H9 (cell line): ENCODE data around the gene OTUD6A. TPM values are rescaled to one million over a fixed set of nuclear protein-coding genes. Genes with fewer than 3 reads are reported as not detected.
A peak's percentile ranks its signal among the peaks of the same experiment; 100 is the strongest.

Experiments used
- DNase-seq: peaks from one replicate; pipeline ENCODE4 v3.0.0-alpha.2; 2017
- H2AFZ ChIP-seq: one replicate; pipeline ENCODE4 v1.6.1; 2013; ENCODE audit warnings: mild to moderate bottlenecking, low read length, control low read depth, moderate library complexity
- H2AK5ac ChIP-seq: 2 replicates; pipeline ENCODE4 v1.6.1; 2013; ENCODE audit warnings: low read length, control low read depth, mixed read lengths; ENCODE audit not compliant: insufficient read length
- H2BK120ac ChIP-seq: one replicate; pipeline ENCODE4 v1.6.1; 2013; ENCODE audit warnings: low read depth, mild to moderate bottlenecking, low read length, control low read depth, inconsistent platforms; ENCODE audit not compliant: poor library complexity, severe bottlenecking
- H2BK12ac ChIP-seq: 2 replicates; pipeline ENCODE4 v1.6.1; 2013; ENCODE audit warnings: low read length, control low read depth, mixed read lengths, low read depth; ENCODE audit not compliant: insufficient read length
- H2BK15ac ChIP-seq: 2 replicates; pipeline ENCODE4 v1.6.1; 2013; ENCODE audit warnings: low read depth, low read length, control low read depth
- H2BK20ac ChIP-seq: one replicate; pipeline ENCODE4 v1.6.1; 2013; ENCODE audit warnings: low read depth, mild to moderate bottlenecking, low read length, control low read depth, inconsistent platforms; ENCODE audit not compliant: poor library complexity, severe bottlenecking
- H2BK5ac ChIP-seq: 2 replicates; pipeline ENCODE4 v1.6.1; 2013; ENCODE audit warnings: low read length, control low read depth, mixed read lengths; ENCODE audit not compliant: insufficient read length
- H3K14ac ChIP-seq: 2 replicates; pipeline ENCODE4 v1.6.1; 2013; ENCODE audit warnings: low read length, control low read depth; ENCODE audit not compliant: insufficient read depth
- H3K18ac ChIP-seq: 2 replicates; pipeline ENCODE4 v1.6.1; 2013; ENCODE audit warnings: low read depth, mild to moderate bottlenecking, mixed read lengths, low read length, control low read depth; ENCODE audit not compliant: insufficient read length
- H3K23ac ChIP-seq: 2 replicates; pipeline ENCODE4 v1.6.1; 2013; ENCODE audit warnings: low read length, control low read depth, mixed read lengths, low read depth; ENCODE audit not compliant: insufficient read length
- H3K23me2 ChIP-seq: 2 replicates; pipeline ENCODE4 v1.6.1; 2013; ENCODE audit warnings: low read depth, mild to moderate bottlenecking, mixed read lengths, low read length, control low read depth; ENCODE audit not compliant: insufficient read length, poor library complexity, severe bottlenecking
- H3K27ac ChIP-seq: 2 replicates; pipeline ENCODE4 v1.5.1; 2013; ENCODE audit warnings: low read length, control low read depth, mixed read lengths, low read depth; ENCODE audit not compliant: insufficient read length
- H3K27me3 ChIP-seq: 2 replicates; pipeline ENCODE4 v1.6.1; 2013; ENCODE audit warnings: low read length, control low read depth, inconsistent platforms; ENCODE audit not compliant: insufficient read depth
- H3K4ac ChIP-seq: 2 replicates; pipeline ENCODE4 v1.6.1; 2013; ENCODE audit warnings: low read depth, mild to moderate bottlenecking, control low read depth, inconsistent platforms, low read length, moderate library complexity
- H3K4me1 ChIP-seq: 2 replicates; pipeline ENCODE4 v1.6.1; 2013; ENCODE audit warnings: low read length, control low read depth, inconsistent platforms; ENCODE audit not compliant: insufficient read depth
- H3K4me2 ChIP-seq: 2 replicates; pipeline ENCODE4 v1.6.1; 2013; ENCODE audit warnings: low read length, control low read depth, mixed read lengths; ENCODE audit not compliant: insufficient read length, insufficient read depth
- H3K56ac ChIP-seq: 2 replicates; pipeline ENCODE4 v1.6.1; 2013; ENCODE audit warnings: low read depth, mild to moderate bottlenecking, mixed read lengths, low read length, control low read depth; ENCODE audit not compliant: insufficient read length
- H3K79me1 ChIP-seq: 2 replicates; pipeline ENCODE4 v1.6.1; 2013; ENCODE audit warnings: low read depth, mild to moderate bottlenecking, moderate library complexity, low read length, control low read depth, inconsistent platforms; ENCODE audit not compliant: insufficient read depth, poor library complexity, severe bottlenecking
- H3K79me2 ChIP-seq: 2 replicates; pipeline ENCODE4 v1.6.1; 2013; ENCODE audit warnings: low read length, control low read depth, inconsistent platforms; ENCODE audit not compliant: insufficient read depth
- H3K9ac ChIP-seq: 2 replicates; pipeline ENCODE4 v1.6.1; 2013; ENCODE audit warnings: low read length, control low read depth, mixed read lengths; ENCODE audit not compliant: insufficient read length; ENCODE audit errors: extremely low read depth
- H3K9me3 ChIP-seq: one replicate; pipeline ENCODE4 v1.6.1; 2013; ENCODE audit warnings: low read depth, low read length, inconsistent platforms; ENCODE audit not compliant: control insufficient read depth
- H3T11ph ChIP-seq: one replicate; pipeline ENCODE4 v1.6.1; 2013; ENCODE audit warnings: mild to moderate bottlenecking, low read length, control low read depth, inconsistent platforms
- H4K20me1 ChIP-seq: one replicate; pipeline ENCODE4 v1.6.1; 2013; ENCODE audit not compliant: control insufficient read depth, insufficient read length, insufficient read depth
- H4K5ac ChIP-seq: 2 replicates; pipeline ENCODE4 v1.6.1; 2013; ENCODE audit warnings: low read depth, mild to moderate bottlenecking, mixed read lengths, low read length, control low read depth; ENCODE audit not compliant: insufficient read length
- H4K8ac ChIP-seq: replicated peaks from 2 replicates; pipeline ENCODE4 v1.6.1; 2013; ENCODE audit warnings: low read length, control low read depth, mixed read lengths, low read depth; ENCODE audit not compliant: insufficient read length
- H4K91ac ChIP-seq: 2 replicates; pipeline ENCODE4 v1.6.1; 2013; ENCODE audit warnings: low read depth, mild to moderate bottlenecking, moderate library complexity, mixed read lengths, low read length, control low read depth; ENCODE audit not compliant: insufficient read length
- H3K27ac Mint-ChIP-seq, 3 experiments: 2 replicates in 2 of 3; 3 replicates in 1 of 3; pipeline ENCODE4 v1.8.0; 2020 to 2021; ENCODE audit warnings: mixed read lengths in 3 of 3, mild to moderate bottlenecking in 1 of 3, moderate library complexity in 1 of 3
- H3K27me3 Mint-ChIP-seq: 2 replicates; pipeline ENCODE4 v1.8.0; 2021; ENCODE audit warnings: low read depth, mild to moderate bottlenecking, moderate library complexity, mixed read lengths
- H3K36me3 Mint-ChIP-seq, 3 experiments: 2 replicates in 2 of 3; 3 replicates in 1 of 3; pipeline ENCODE4 v1.8.0; 2020 to 2021; ENCODE audit warnings: low read depth in 3 of 3, mixed read lengths in 3 of 3; ENCODE audit not compliant: insufficient read depth in 1 of 3
- H3K4me1 Mint-ChIP-seq, 2 experiments: 2 replicates each; pipeline ENCODE4 v1.8.0; 2020; ENCODE audit warnings: mixed read lengths in 2 of 2
- H3K4me3 Mint-ChIP-seq, 2 experiments: 2 replicates in 1 of 2; 3 replicates in 1 of 2; pipeline ENCODE4 v1.8.0; 2020 to 2021; ENCODE audit warnings: mild to moderate bottlenecking in 2 of 2, mixed read lengths in 2 of 2, moderate library complexity in 1 of 2
- H3K9me3 Mint-ChIP-seq, 2 experiments: 2 replicates in 1 of 2; 3 replicates in 1 of 2; pipeline ENCODE4 v1.8.0; 2020; ENCODE audit warnings: mild to moderate bottlenecking in 2 of 2, mixed read lengths in 2 of 2, moderate library complexity in 1 of 2
- CTCF ChIP-seq: fragments of 200-600 bp; sonication (generic); conservative IDR thresholded peaks from 3 replicates; pipeline ENCODE4 v1.8.0; 2021; ENCODE audit warnings: antibody characterized with exemption, mild to moderate bottlenecking
- WGBS: extraction: QIAGEN DNeasy Blood & Tissue Kit; methylation state at CpG from one replicate; pipeline ENCODE4 v1.1.7; 2013; ENCODE audit warnings: missing lambda C conversion rate, low lambda C conversion rate, mixed read lengths; ENCODE audit not compliant: insufficient read length; ENCODE audit errors: extremely low coverage; 5-methylcytosine and 5-hydroxymethylcytosine counted together
- total RNA-seq: library from RNA; stranded (reverse); gene quantifications from 2 replicates; pipeline ENCODE4 v1.2.1, GENCODE V29; 2021

OTUD6A gene
- total RNA-seq, 1 experiment from 2014 or later = not detected

GRCh38 chrX:70066646-70067045, 4.4 kb downstream of the OTUD6A start:
- Histone ChIP-seq H4K20me1 (no peaks in the 10 kb centered on the region), H3K9ac (no peak overlapping the region), H3K23me2 (no peaks in the 10 kb centered on the region), H2BK15ac (no peak overlapping the region), H3K23ac (no peak overlapping the region), H4K5ac (no peak overlapping the region), H2AK5ac (no peak overlapping the region), H2BK12ac (no peak overlapping the region), H3K4ac (no peak overlapping the region), H3K14ac (no peak overlapping the region), H3K9me3 (peaks cover 17% of the 10 kb centered on the region), H3K4me2 (no peak overlapping the region), H2BK5ac (no peak overlapping the region), H3K4me1 (no peaks in the 10 kb centered on the region), H3K27me3 (no peaks in the 10 kb centered on the region), H2BK20ac (no peak overlapping the region), H3K27ac (no peak overlapping the region), H3T11ph (no peak overlapping the region), H3K56ac (no peak overlapping the region), H4K91ac (no peak overlapping the region), H3K79me1 (no peaks in the 10 kb centered on the region), H3K18ac (no peak overlapping the region), H3K79me2 (no peaks in the 10 kb centered on the region), H2AFZ (no peak overlapping the region), H2BK120ac (no peak overlapping the region), H4K8ac (no peak overlapping the region)
- no CpG with 5 or more reads among the region's 7 CpGs for WGBS
- peak overlapping the region in 1 of 3 experiments; percentile 53; a peak in 1 of 7 replicates for H3K27ac Mint-ChIP-seq
- no peak overlapping the region for H3K4me3 Mint-ChIP-seq
- no peak for TF ChIP-seq CTCF
- H3K9me3 Mint-ChIP-seq = peaks cover 70 to 78% of the 10 kb centered on the region in 2 experiments
- H3K36me3 Mint-ChIP-seq = peaks cover 8 to 15% (median 8%) of the 10 kb centered on the region in 3 experiments
- peaks cover 13% of the 10 kb centered on the region for H3K27me3 Mint-ChIP-seq
- DNase-seq = no peak
- H3K4me1 Mint-ChIP-seq = peaks cover 0 to 4% of the 10 kb centered on the region in 2 experiments; a peak in 2 of 4 replicates
